ENCODE data around the gene TENM4.

DNA sequence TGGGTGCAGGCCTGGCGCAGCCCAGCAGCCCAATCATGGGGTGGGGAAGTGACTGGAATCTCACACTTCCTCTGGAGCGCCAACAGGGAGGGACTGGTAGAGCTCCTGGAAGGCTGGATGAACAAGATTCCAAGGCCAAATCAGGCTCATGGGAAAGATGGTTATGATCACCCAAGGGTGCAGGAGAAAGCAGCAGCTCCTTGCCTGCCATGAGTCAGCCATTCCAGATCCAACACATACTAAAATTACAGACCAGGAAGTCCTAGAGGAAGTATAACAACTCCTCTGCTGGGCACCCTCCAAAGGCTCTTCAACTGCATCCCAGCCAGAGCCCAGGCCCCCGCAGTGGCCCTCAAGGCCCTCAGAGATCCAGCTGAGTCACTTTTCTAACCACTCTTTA is 427.3 kb downstream of the TENM4 start:
- TF ChIP-seq, protein P1, sequence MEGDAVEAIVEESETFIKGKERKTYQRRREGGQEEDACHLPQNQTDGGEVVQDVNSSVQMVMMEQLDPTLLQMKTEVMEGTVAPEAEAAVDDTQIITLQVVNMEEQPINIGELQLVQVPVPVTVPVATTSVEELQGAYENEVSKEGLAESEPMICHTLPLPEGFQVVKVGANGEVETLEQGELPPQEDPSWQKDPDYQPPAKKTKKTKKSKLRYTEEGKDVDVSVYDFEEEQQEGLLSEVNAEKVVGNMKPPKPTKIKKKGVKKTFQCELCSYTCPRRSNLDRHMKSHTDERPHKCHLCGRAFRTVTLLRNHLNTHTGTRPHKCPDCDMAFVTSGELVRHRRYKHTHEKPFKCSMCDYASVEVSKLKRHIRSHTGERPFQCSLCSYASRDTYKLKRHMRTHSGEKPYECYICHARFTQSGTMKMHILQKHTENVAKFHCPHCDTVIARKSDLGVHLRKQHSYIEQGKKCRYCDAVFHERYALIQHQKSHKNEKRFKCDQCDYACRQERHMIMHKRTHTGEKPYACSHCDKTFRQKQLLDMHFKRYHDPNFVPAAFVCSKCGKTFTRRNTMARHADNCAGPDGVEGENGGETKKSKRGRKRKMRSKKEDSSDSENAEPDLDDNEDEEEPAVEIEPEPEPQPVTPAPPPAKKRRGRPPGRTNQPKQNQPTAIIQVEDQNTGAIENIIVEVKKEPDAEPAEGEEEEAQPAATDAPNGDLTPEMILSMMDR (IDR thresholded peaks at IDR 0.05): no peak
- TF ChIP-seq POLR2A (IDR thresholded peaks at IDR 0.05): no peak
